OCI-LY1 (cell line): ENCODE results near the gene CBFA2T3.
A peak's percentile ranks its signal among the peaks of the same experiment; 100 is the strongest.

Source experiments
- EZH2 ChIP-seq: fragments of 200-600 bp; sonication (generic), shearing (Covaris generic); IDR thresholded peaks from 2 replicates; pipeline ENCODE4 v1.8.0; 2017; ENCODE audit warnings: borderline replicate concordance, mixed run types, mild to moderate bottlenecking, antibody characterized with exemption, low read length, moderate library complexity, mixed read lengths
- TF ChIP-seq, protein P1 (sequence below): fragments of 200-600 bp; sonication (generic), shearing (Covaris generic); IDR thresholded peaks from 2 replicates; pipeline ENCODE4 v1.5.1; 2017; ENCODE audit warnings: mild to moderate bottlenecking, antibody characterized with exemption, low read length, moderate library complexity, mixed read lengths

DNA sequence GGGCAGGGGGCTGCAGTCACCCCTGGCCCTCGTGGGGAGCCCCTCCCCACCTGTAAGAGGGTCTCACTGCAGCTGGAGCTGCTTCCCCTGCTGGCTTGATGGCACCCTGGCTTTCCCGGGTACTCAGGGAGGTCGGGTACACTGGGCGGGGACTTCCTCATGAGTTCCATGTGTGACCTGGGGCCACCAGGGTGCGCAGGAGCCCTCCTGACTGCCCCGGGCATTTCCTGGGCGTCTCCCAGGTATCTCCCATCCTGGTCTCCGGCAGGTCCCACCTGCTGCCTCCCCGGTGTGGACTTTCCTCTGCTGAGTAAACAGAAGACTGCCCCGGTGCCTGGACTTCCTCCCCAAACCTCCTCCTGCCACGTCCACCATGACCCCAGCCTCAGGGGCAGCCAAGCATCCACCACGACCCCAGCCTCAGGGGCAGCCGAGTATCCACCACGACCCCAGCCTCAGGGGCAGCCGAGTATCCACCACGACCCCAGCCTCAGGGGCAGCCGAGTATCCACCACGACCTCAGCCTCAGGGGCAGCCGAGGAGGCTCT is 40.9 kb downstream of the CBFA2T3 start:
- TF ChIP-seq, protein P1, sequence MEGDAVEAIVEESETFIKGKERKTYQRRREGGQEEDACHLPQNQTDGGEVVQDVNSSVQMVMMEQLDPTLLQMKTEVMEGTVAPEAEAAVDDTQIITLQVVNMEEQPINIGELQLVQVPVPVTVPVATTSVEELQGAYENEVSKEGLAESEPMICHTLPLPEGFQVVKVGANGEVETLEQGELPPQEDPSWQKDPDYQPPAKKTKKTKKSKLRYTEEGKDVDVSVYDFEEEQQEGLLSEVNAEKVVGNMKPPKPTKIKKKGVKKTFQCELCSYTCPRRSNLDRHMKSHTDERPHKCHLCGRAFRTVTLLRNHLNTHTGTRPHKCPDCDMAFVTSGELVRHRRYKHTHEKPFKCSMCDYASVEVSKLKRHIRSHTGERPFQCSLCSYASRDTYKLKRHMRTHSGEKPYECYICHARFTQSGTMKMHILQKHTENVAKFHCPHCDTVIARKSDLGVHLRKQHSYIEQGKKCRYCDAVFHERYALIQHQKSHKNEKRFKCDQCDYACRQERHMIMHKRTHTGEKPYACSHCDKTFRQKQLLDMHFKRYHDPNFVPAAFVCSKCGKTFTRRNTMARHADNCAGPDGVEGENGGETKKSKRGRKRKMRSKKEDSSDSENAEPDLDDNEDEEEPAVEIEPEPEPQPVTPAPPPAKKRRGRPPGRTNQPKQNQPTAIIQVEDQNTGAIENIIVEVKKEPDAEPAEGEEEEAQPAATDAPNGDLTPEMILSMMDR = peak; percentile 25; the same call in 1 of the 2 replicates
- TF ChIP-seq EZH2 = no peak
